ENCODE results near the gene TRPV5.

- no peak for TF ChIP-seq CTCF (IDR thresholded peaks at IDR 0.05; ENCODE audit: low read depth, low read length)
- TF ChIP-seq EZH2phosphoT487 (IDR thresholded peaks at IDR 0.05; ENCODE audit: low read depth): no peak
These were observed 26.9 kb downstream of the TRPV5 start for GRCh38 chr7:142906643-142907042.
